ENCODE data around the gene ATP11B.

Gene ATP11B

GRCh38 chr3:182784542-182784941, 8.8 kb upstream of the ATP11B start:
- DNase-seq: no peak
- Histone ChIP-seq H3K27me3 (ENCODE audit: control insufficient read depth in 1 of 2, insufficient read depth in 1 of 2, low read length in 2 of 2) (peaks cover 0 to 17% of the 10 kb centered on the region in 2 experiments), H3K79me1 (replicated peaks; ENCODE audit: low read length, poor library complexity, severe bottlenecking) (no peaks in the 10 kb centered on the region), H3K36me3 (ENCODE audit: control insufficient read depth in 1 of 2, insufficient read depth in 2 of 2, low read depth in 1 of 2, low read length in 2 of 2) (no peaks in the 10 kb centered on the region), H2AFZ (ENCODE audit: low read depth, low read length) (no peak overlapping the region), H3K4me3 (ENCODE audit: insufficient read depth in 1 of 2, low read depth in 1 of 2, low read length in 2 of 2) (no peak overlapping the region), H2AK5ac (ENCODE audit: low read length, severe bottlenecking) (no peak overlapping the region), H3K4ac (ENCODE audit: low read depth in 1 of 2, low read length in 2 of 2) (no peak overlapping the region), H3K14ac (ENCODE audit: low read length in 2 of 2) (no peak overlapping the region), H3K27ac (ENCODE audit: low read length, poor library complexity, severe bottlenecking) (no peak overlapping the region), H3K9ac (ENCODE audit: low read length) (no peak overlapping the region), H4K8ac (ENCODE audit: low read length) (no peak overlapping the region), H3K9me3 (ENCODE audit: control insufficient read depth, low read length) (no peaks in the 10 kb centered on the region), H2BK5ac (ENCODE audit: low read depth, low read length, poor library complexity, severe bottlenecking) (no peak overlapping the region), H2BK12ac (ENCODE audit: low read length in 2 of 2) (no peak overlapping the region), H2BK15ac (ENCODE audit: low read depth, poor library complexity, severe bottlenecking) (no peak overlapping the region), H4K91ac (ENCODE audit: low read length) (no peak overlapping the region), H3K4me1 (ENCODE audit: control insufficient read depth, insufficient read depth, low read depth, low read length) (no peaks in the 10 kb centered on the region), H3K23ac (ENCODE audit: low read length in 2 of 2) (no peak overlapping the region), H3K4me2 (ENCODE audit: low read length, poor library complexity, severe bottlenecking) (no peak overlapping the region), H2BK120ac (ENCODE audit: low read depth, low read length) (no peak overlapping the region), H3K18ac (ENCODE audit: low read depth in 1 of 2, low read length in 2 of 2) (no peak overlapping the region)
- 25% methylated on average over 1 of the region's 1 CpG for WGBS

GRCh38 chr3:182785142-182785541, 8.2 kb upstream of the ATP11B start:
- no peak overlapping the region for H3K9ac ChIP-seq (ENCODE audit: low read length)
- H4K91ac ChIP-seq (ENCODE audit: low read length): no peak overlapping the region
- H2AFZ ChIP-seq (ENCODE audit: low read depth, low read length): no peak overlapping the region
- DNase-seq: no peak
- WGBS: 93% methylated on average over 3 of the region's 3 CpGs
- H3K14ac ChIP-seq (ENCODE audit: low read length in 2 of 2): no peak overlapping the region
- H3K4me2 ChIP-seq (ENCODE audit: low read length, poor library complexity, severe bottlenecking): no peak overlapping the region
- peaks cover 0 to 23% of the 10 kb centered on the region in 2 experiments for H3K27me3 ChIP-seq (ENCODE audit: control insufficient read depth in 1 of 2, insufficient read depth in 1 of 2, low read length in 2 of 2)
- no peak overlapping the region for H2BK15ac ChIP-seq (ENCODE audit: low read depth, poor library complexity, severe bottlenecking)
- no peak overlapping the region for H2BK5ac ChIP-seq (ENCODE audit: low read depth, low read length, poor library complexity, severe bottlenecking)
- no peak overlapping the region for H2BK120ac ChIP-seq (ENCODE audit: low read depth, low read length)
- H4K8ac ChIP-seq (ENCODE audit: low read length): no peak overlapping the region
- no peaks in the 10 kb centered on the region for H3K79me1 ChIP-seq (replicated peaks; ENCODE audit: low read length, poor library complexity, severe bottlenecking)
- H2BK12ac ChIP-seq (ENCODE audit: low read length in 2 of 2): no peak overlapping the region
- no peaks in the 10 kb centered on the region for H3K9me3 ChIP-seq (ENCODE audit: control insufficient read depth, low read length)
- H3K4ac ChIP-seq (ENCODE audit: low read depth in 1 of 2, low read length in 2 of 2): no peak overlapping the region
- H3K18ac ChIP-seq (ENCODE audit: low read depth in 1 of 2, low read length in 2 of 2): no peak overlapping the region
- no peak overlapping the region for H3K23ac ChIP-seq (ENCODE audit: low read length in 2 of 2)
- no peaks in the 10 kb centered on the region for H3K36me3 ChIP-seq (ENCODE audit: control insufficient read depth in 1 of 2, insufficient read depth in 2 of 2, low read depth in 1 of 2, low read length in 2 of 2)
- no peak overlapping the region for H3K27ac ChIP-seq (ENCODE audit: low read length, poor library complexity, severe bottlenecking)
- no peak overlapping the region for H3K4me3 ChIP-seq (ENCODE audit: insufficient read depth in 1 of 2, low read depth in 1 of 2, low read length in 2 of 2)
- no peaks in the 10 kb centered on the region for H3K4me1 ChIP-seq (ENCODE audit: control insufficient read depth, insufficient read depth, low read depth, low read length)
- no peak overlapping the region for H2AK5ac ChIP-seq (ENCODE audit: low read length, severe bottlenecking)

- Histone ChIP-seq H2AK5ac (ENCODE audit: low read length, severe bottlenecking) (no peak overlapping the region), H4K8ac (ENCODE audit: low read length) (no peak overlapping the region), H3K4me1 (ENCODE audit: control insufficient read depth, insufficient read depth, low read depth, low read length) (no peaks in the 10 kb centered on the region), H3K4me3 (ENCODE audit: insufficient read depth in 1 of 2, low read depth in 1 of 2, low read length in 2 of 2) (no peak overlapping the region), H2BK5ac (ENCODE audit: low read depth, low read length, poor library complexity, severe bottlenecking) (no peak overlapping the region), H3K36me3 (ENCODE audit: control insufficient read depth in 1 of 2, insufficient read depth in 2 of 2, low read depth in 1 of 2, low read length in 2 of 2) (no peaks in the 10 kb centered on the region), H2AFZ (ENCODE audit: low read depth, low read length) (no peak overlapping the region), H3K4ac (ENCODE audit: low read depth in 1 of 2, low read length in 2 of 2) (no peak overlapping the region), H3K18ac (ENCODE audit: low read depth in 1 of 2, low read length in 2 of 2) (no peak overlapping the region), H2BK12ac (ENCODE audit: low read length in 2 of 2) (no peak overlapping the region), H3K27ac (ENCODE audit: low read length, poor library complexity, severe bottlenecking) (no peak overlapping the region), H3K79me1 (replicated peaks; ENCODE audit: low read length, poor library complexity, severe bottlenecking) (no peaks in the 10 kb centered on the region), H3K23ac (ENCODE audit: low read length in 2 of 2) (no peak overlapping the region), H4K91ac (ENCODE audit: low read length) (no peak overlapping the region), H2BK15ac (ENCODE audit: low read depth, poor library complexity, severe bottlenecking) (no peak overlapping the region), H2BK120ac (ENCODE audit: low read depth, low read length) (no peak overlapping the region), H3K9me3 (ENCODE audit: control insufficient read depth, low read length) (no peaks in the 10 kb centered on the region), H3K14ac (ENCODE audit: low read length in 2 of 2) (no peak overlapping the region), H3K9ac (ENCODE audit: low read length) (no peak overlapping the region), H3K27me3 (ENCODE audit: control insufficient read depth in 1 of 2, insufficient read depth in 1 of 2, low read length in 2 of 2) (peaks cover 0 to 25% of the 10 kb centered on the region in 2 experiments), H3K4me2 (ENCODE audit: low read length, poor library complexity, severe bottlenecking) (no peak overlapping the region)
- no peak for DNase-seq
These were observed 7.5 kb upstream of the ATP11B start for GRCh38 chr3:182785756-182786155.

- no peak overlapping the region for H4K91ac ChIP-seq (ENCODE audit: low read length)
- no peak overlapping the region for H2BK15ac ChIP-seq (ENCODE audit: low read depth, poor library complexity, severe bottlenecking)
- H2AFZ ChIP-seq (ENCODE audit: low read depth, low read length): no peak overlapping the region
- H2BK120ac ChIP-seq (ENCODE audit: low read depth, low read length): no peak overlapping the region
- no peak overlapping the region for H3K18ac ChIP-seq (ENCODE audit: low read depth in 1 of 2, low read length in 2 of 2)
- H3K4me2 ChIP-seq (ENCODE audit: low read length, poor library complexity, severe bottlenecking): no peak overlapping the region
- no peaks in the 10 kb centered on the region for H3K4me1 ChIP-seq (ENCODE audit: control insufficient read depth, insufficient read depth, low read depth, low read length)
- H3K79me1 ChIP-seq (replicated peaks; ENCODE audit: low read length, poor library complexity, severe bottlenecking): no peaks in the 10 kb centered on the region
- H3K27ac ChIP-seq (ENCODE audit: low read length, poor library complexity, severe bottlenecking): no peak overlapping the region
- H2AK5ac ChIP-seq (ENCODE audit: low read length, severe bottlenecking): no peak overlapping the region
- H2BK5ac ChIP-seq (ENCODE audit: low read depth, low read length, poor library complexity, severe bottlenecking): no peak overlapping the region
- peaks cover 0 to 25% of the 10 kb centered on the region in 2 experiments for H3K27me3 ChIP-seq (ENCODE audit: control insufficient read depth in 1 of 2, insufficient read depth in 1 of 2, low read length in 2 of 2)
- H3K4ac ChIP-seq (ENCODE audit: low read depth in 1 of 2, low read length in 2 of 2): no peak overlapping the region
- H3K4me3 ChIP-seq (ENCODE audit: insufficient read depth in 1 of 2, low read depth in 1 of 2, low read length in 2 of 2): no peak overlapping the region
- no peaks in the 10 kb centered on the region for H3K9me3 ChIP-seq (ENCODE audit: control insufficient read depth, low read length)
- no peak for DNase-seq
- no peaks in the 10 kb centered on the region for H3K36me3 ChIP-seq (ENCODE audit: control insufficient read depth in 1 of 2, insufficient read depth in 2 of 2, low read depth in 1 of 2, low read length in 2 of 2)
- H4K8ac ChIP-seq (ENCODE audit: low read length): no peak overlapping the region
- 71% methylated on average over 2 of the region's 5 CpGs for WGBS
- no peak overlapping the region for H3K14ac ChIP-seq (ENCODE audit: low read length in 2 of 2)
- no peak overlapping the region for H3K9ac ChIP-seq (ENCODE audit: low read length)
- no peak overlapping the region for H2BK12ac ChIP-seq (ENCODE audit: low read length in 2 of 2)
- H3K23ac ChIP-seq (ENCODE audit: low read length in 2 of 2): no peak overlapping the region
These were observed 6.6 kb upstream of the ATP11B start for GRCh38 chr3:182786564-182787196.
